PC-9 (cell line): ENCODE results near the gene HDGFL2. TPM values are rescaled to one million over a fixed set of nuclear protein-coding genes. Genes with fewer than 3 reads are reported as not detected.

Experiments used
- BruUV-seq: library from RNA; stranded (reverse); fragments of 400-500 nt; replicated peaks from 2 replicates; lab custom pipeline; 2021; lab: Mats Ljungman, UMichigan
- CTCF ChIA-PET: fragments of 300-600 bp; sonication (Branson Sonifier 250); formaldehyde crosslinking; loops from one replicate; lab custom pipeline; 2022; ENCODE audit warnings: antibody characterized with exemption; lab: Charles Lee
- POLR2A ChIA-PET: fragments of 300-600 bp; sonication (Branson Sonifier 250); formaldehyde crosslinking; loops from one replicate; lab custom pipeline; 2022; ENCODE audit warnings: antibody characterized with exemption; ENCODE audit not compliant: unreplicated experiment; lab: Charles Lee
- DNase-seq, 2 experiments: peaks; one replicate each; pipeline versions ENCODE4 v3.0.0 to v3.0.0-alpha.2; 2015 to 2022; ENCODE audit warnings: mixed read lengths in 1 of 2
- H2AFZ ChIP-seq: fragments of 200-600 bp; sonication (generic); 2 replicates; pipeline ENCODE4 v1.8.1; 2017; ENCODE audit warnings: antibody characterized with exemption
- H3F3A ChIP-seq: fragments of 200-600 bp; sonication (generic); 2 replicates; pipeline ENCODE4 v1.8.1; 2017; ENCODE audit warnings: antibody characterized with exemption, mild to moderate bottlenecking, low read depth; ENCODE audit not compliant: insufficient read depth
- H3K27ac ChIP-seq: fragments of 200-600 bp; sonication (generic); 2 replicates; pipeline ENCODE4 v1.6.1; 2016; ENCODE audit warnings: mixed run types
- H3K27me3 ChIP-seq: fragments of 200-600 bp; sonication (generic); 2 replicates; pipeline ENCODE4 v1.6.1; 2016; ENCODE audit warnings: low read depth, mixed run types; ENCODE audit not compliant: insufficient read depth
- H3K36me3 ChIP-seq: fragments of 200-600 bp; sonication (generic); 2 replicates; pipeline ENCODE4 v1.6.1; 2016; ENCODE audit warnings: low read depth, mixed run types
- H3K4me1 ChIP-seq: fragments of 200-600 bp; sonication (generic); replicated peaks from 2 replicates; pipeline ENCODE4 v1.6.1; 2016; ENCODE audit warnings: mixed run types; ENCODE audit not compliant: insufficient read depth
- H3K4me2 ChIP-seq: fragments of 200-600 bp; sonication (generic); 2 replicates; pipeline ENCODE4 v1.6.1; 2017; ENCODE audit warnings: mixed run types
- H3K4me3 ChIP-seq: fragments of 200-600 bp; sonication (generic); 2 replicates; pipeline ENCODE4 v1.6.1; 2016; ENCODE audit warnings: mixed run types
- H3K79me2 ChIP-seq: fragments of 200-600 bp; sonication (generic); 2 replicates; pipeline ENCODE4 v1.6.1; 2017; ENCODE audit warnings: low read depth, mixed run types
- H3K9me2 ChIP-seq: fragments of 200-600 bp; sonication (generic); 2 replicates; pipeline ENCODE4 v1.8.1; 2017; ENCODE audit warnings: mild to moderate bottlenecking; ENCODE audit not compliant: insufficient read depth
- H3K9me3 ChIP-seq: fragments of 200-600 bp; sonication (generic); 2 replicates; pipeline ENCODE4 v1.8.1; 2016; ENCODE audit warnings: low read depth; ENCODE audit not compliant: insufficient read depth
- H4K20me1 ChIP-seq: fragments of 200-600 bp; sonication (generic); 2 replicates; pipeline ENCODE4 v1.8.1; 2017; ENCODE audit not compliant: insufficient read depth
- EZH2 ChIP-seq: fragments of 200-600 bp; sonication (generic); IDR thresholded peaks from 2 replicates; pipeline ENCODE4 v1.8.0; 2017; ENCODE audit warnings: antibody characterized with exemption, low read depth
- intact Hi-C: fragments of 100-400 bp; cut with micrococcal nuclease; formaldehyde crosslinking; loops from one replicate; pipeline ENCODE4 v1.10.0; 2022; ENCODE audit not compliant: unreplicated experiment
- total RNA-seq: library from RNA; stranded (reverse); gene quantifications from 2 replicates; pipeline ENCODE4 v1.2.3, GENCODE V29; 2021
- TF ChIP-seq, protein P1 (sequence below): fragments of 200-600 bp; sonication (generic); conservative IDR thresholded peaks from 2 replicates; pipeline ENCODE4 v1.6.1; 2017; ENCODE audit warnings: mixed run types, antibody characterized with exemption, mild to moderate bottlenecking, moderate library complexity

HDGFL2 gene
- total RNA-seq, 1 experiment from 2014 or later: 50.8 TPM

DNA sequence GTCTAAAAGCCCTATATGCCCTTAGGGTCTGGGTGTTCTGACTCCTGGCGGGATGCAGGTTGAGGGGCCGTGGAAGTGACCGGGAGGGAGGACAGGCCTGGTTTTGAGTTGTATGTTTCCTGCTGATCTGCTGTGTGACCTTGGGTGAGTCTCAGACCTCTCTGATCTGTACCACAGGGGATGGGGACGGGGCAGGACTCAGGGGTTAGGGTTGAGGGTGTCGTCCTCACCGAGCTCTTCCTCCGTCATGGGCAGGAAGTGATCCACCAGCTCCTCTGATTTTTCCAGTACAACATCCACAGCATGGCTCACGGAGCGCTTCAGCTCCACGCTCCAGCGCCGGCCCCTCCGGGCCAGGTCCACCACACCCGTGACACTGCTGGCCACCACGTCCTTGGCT lies 56.7 kb downstream of the HDGFL2 start:
- no peaks in the 10 kb centered on the region for H3K79me2 ChIP-seq
- intact Hi-C loops: no loop called here
- no peaks in the 10 kb centered on the region for H3K4me1 ChIP-seq
- no peaks in the 10 kb centered on the region for H3K36me3 ChIP-seq
- DNase-seq: no peak
- CTCF ChIA-PET: no interaction called here
- no peak overlapping the region for H3K4me2 ChIP-seq
- no peaks in the 10 kb centered on the region for H3K9me2 ChIP-seq
- H2AFZ ChIP-seq: no peak overlapping the region
- no peaks in the 10 kb centered on the region for H4K20me1 ChIP-seq
- H3K27me3 ChIP-seq: no peaks in the 10 kb centered on the region
- BruUV-seq: no TSS peak
- no peaks in the 10 kb centered on the region for H3F3A ChIP-seq
- POLR2A ChIA-PET: interaction anchor here (0.6 kb wide), 1 partner anchor 10 kb away, joined by 3 read pairs; no protein-coding TSS in a partner anchor
- no peak overlapping the region for H3K27ac ChIP-seq
- H3K9me3 ChIP-seq: no peaks in the 10 kb centered on the region
- no peak for TF ChIP-seq EZH2
- TF ChIP-seq, protein P1, sequence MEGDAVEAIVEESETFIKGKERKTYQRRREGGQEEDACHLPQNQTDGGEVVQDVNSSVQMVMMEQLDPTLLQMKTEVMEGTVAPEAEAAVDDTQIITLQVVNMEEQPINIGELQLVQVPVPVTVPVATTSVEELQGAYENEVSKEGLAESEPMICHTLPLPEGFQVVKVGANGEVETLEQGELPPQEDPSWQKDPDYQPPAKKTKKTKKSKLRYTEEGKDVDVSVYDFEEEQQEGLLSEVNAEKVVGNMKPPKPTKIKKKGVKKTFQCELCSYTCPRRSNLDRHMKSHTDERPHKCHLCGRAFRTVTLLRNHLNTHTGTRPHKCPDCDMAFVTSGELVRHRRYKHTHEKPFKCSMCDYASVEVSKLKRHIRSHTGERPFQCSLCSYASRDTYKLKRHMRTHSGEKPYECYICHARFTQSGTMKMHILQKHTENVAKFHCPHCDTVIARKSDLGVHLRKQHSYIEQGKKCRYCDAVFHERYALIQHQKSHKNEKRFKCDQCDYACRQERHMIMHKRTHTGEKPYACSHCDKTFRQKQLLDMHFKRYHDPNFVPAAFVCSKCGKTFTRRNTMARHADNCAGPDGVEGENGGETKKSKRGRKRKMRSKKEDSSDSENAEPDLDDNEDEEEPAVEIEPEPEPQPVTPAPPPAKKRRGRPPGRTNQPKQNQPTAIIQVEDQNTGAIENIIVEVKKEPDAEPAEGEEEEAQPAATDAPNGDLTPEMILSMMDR: no peak
- no peak overlapping the region for H3K4me3 ChIP-seq

- Histone ChIP-seq H3K9me3 (no peaks in the 10 kb centered on the region), H3K36me3 (no peaks in the 10 kb centered on the region), H2AFZ (no peak overlapping the region), H3F3A (no peaks in the 10 kb centered on the region), H3K4me3 (no peak overlapping the region), H3K27me3 (no peaks in the 10 kb centered on the region), H3K4me2 (no peak overlapping the region), H3K9me2 (no peaks in the 10 kb centered on the region), H3K4me1 (no peaks in the 10 kb centered on the region), H3K27ac (no peak overlapping the region), H4K20me1 (no peaks in the 10 kb centered on the region), H3K79me2 (no peaks in the 10 kb centered on the region)
- CTCF ChIA-PET: interaction anchor here (0.6 kb wide), 1 partner anchor 45 kb away, joined by 3 read pairs; no protein-coding TSS in a partner anchor
- intact Hi-C loops: no loop called here
- no peak for TF ChIP-seq EZH2
- POLR2A ChIA-PET: no interaction called here
- DNase-seq: no peak
- BruUV-seq: no TSS peak
Measured at GRCh38 chr19:4529924-4530522, 57.9 kb downstream of the HDGFL2 start.

GRCh38 chr19:4531562-4532165 lies 59.6 kb downstream of the HDGFL2 start:
- Histone ChIP-seq H3K9me3 (no peaks in the 10 kb centered on the region), H2AFZ (no peak overlapping the region), H3K36me3 (no peaks in the 10 kb centered on the region), H3K9me2 (no peaks in the 10 kb centered on the region), H3K4me3 (no peak overlapping the region), H3K4me1 (peaks cover 9% of the 10 kb centered on the region), H3K79me2 (no peaks in the 10 kb centered on the region), H4K20me1 (no peaks in the 10 kb centered on the region), H3K27ac (no peak overlapping the region), H3K4me2 (no peak overlapping the region), H3F3A (peaks cover 1% of the 10 kb centered on the region; the same call in 1 of the 2 replicates), H3K27me3 (no peaks in the 10 kb centered on the region)
- TF ChIP-seq, protein P1: no peak
- no peak for TF ChIP-seq EZH2
- ChIA-PET POLR2A (no interaction called here), CTCF (no interaction called here)
- BruUV-seq: no TSS peak
- no peak for DNase-seq
- intact Hi-C loops: no loop called here
